ENCODE data around the gene ROCK2.

GRCh38 chr2:11201969-11202368 lies 142.5 kb downstream of the ROCK2 start:
- TF ChIP-seq GATA2 (IDR thresholded peaks at IDR 0.05; ENCODE audit: low read depth, low read length) (no peak), GATA3 (IDR thresholded peaks at IDR 0.05; ENCODE audit: low read depth, low read length) (no peak)
